Gastroesophageal sphincter (tissue), 3 donors: ENCODE results near the gene GNB1.

Experiments used
- EP300 ChIP-seq: sonication (generic); formaldehyde crosslinking; IDR thresholded peaks from one replicate; pipeline ENCODE4 v1.6.1; 2017; ENCODE audit warnings: antibody characterized with exemption, mild to moderate bottlenecking
- POLR2A ChIP-seq, 2 donors: fragments of 450-650 bp; IDR thresholded peaks; one replicate each; pipeline ENCODE4 v1.6.1; 2017; ENCODE audit warnings: antibody characterized with exemption in 2 of 2, mild to moderate bottlenecking in 2 of 2, moderate library complexity in 1 of 2
- POLR2AphosphoS5 ChIP-seq: sonication (generic); formaldehyde crosslinking; IDR thresholded peaks from one replicate; pipeline ENCODE4 v1.6.1; 2017; ENCODE audit warnings: antibody characterized with exemption
- TF ChIP-seq, protein P1 (sequence below), 4 experiments: fragments of 200-600 bp in 2 of 4; fragments of 450-650 bp in 2 of 4; sonication (generic) in 1 of 4; IDR thresholded peaks; one replicate each; pipeline ENCODE4 v1.5.1; 2017 to 2019; ENCODE audit warnings: antibody characterized with exemption in 4 of 4, mild to moderate bottlenecking in 2 of 4, moderate library complexity in 2 of 4

GRCh38 chr1:1924386-1924785, 33.5 kb upstream of the GNB1 start:
- TF ChIP-seq POLR2AphosphoS5 (no peak), EP300 (no peak), POLR2A (IDR thresholded peaks at IDR 0.05) (no peak)
- TF ChIP-seq, protein P1, sequence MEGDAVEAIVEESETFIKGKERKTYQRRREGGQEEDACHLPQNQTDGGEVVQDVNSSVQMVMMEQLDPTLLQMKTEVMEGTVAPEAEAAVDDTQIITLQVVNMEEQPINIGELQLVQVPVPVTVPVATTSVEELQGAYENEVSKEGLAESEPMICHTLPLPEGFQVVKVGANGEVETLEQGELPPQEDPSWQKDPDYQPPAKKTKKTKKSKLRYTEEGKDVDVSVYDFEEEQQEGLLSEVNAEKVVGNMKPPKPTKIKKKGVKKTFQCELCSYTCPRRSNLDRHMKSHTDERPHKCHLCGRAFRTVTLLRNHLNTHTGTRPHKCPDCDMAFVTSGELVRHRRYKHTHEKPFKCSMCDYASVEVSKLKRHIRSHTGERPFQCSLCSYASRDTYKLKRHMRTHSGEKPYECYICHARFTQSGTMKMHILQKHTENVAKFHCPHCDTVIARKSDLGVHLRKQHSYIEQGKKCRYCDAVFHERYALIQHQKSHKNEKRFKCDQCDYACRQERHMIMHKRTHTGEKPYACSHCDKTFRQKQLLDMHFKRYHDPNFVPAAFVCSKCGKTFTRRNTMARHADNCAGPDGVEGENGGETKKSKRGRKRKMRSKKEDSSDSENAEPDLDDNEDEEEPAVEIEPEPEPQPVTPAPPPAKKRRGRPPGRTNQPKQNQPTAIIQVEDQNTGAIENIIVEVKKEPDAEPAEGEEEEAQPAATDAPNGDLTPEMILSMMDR (IDR thresholded peaks at IDR 0.05): no peak
